Sigmoid colon (tissue), 4 donors: ENCODE measurements around the gene F3.

Experiments
- EP300 ChIP-seq, 4 donors: sonication (generic); formaldehyde crosslinking; IDR thresholded peaks; one replicate each; pipeline ENCODE4 v1.6.1; 2017; ENCODE audit warnings: antibody characterized with exemption in 4 of 4
- TF ChIP-seq, protein P1 (sequence below), 4 experiments: fragments of 450-650 bp in 3 of 4; fragments of 200-600 bp in 1 of 4; IDR thresholded peaks; one replicate each; pipeline ENCODE4 v1.5.1; 2016 to 2019; ENCODE audit warnings: antibody characterized with exemption in 4 of 4, mild to moderate bottlenecking in 3 of 4, moderate library complexity in 2 of 4

GRCh38 chr1:94501935-94502334, 39.6 kb downstream of the F3 start:
- TF ChIP-seq, protein P1, sequence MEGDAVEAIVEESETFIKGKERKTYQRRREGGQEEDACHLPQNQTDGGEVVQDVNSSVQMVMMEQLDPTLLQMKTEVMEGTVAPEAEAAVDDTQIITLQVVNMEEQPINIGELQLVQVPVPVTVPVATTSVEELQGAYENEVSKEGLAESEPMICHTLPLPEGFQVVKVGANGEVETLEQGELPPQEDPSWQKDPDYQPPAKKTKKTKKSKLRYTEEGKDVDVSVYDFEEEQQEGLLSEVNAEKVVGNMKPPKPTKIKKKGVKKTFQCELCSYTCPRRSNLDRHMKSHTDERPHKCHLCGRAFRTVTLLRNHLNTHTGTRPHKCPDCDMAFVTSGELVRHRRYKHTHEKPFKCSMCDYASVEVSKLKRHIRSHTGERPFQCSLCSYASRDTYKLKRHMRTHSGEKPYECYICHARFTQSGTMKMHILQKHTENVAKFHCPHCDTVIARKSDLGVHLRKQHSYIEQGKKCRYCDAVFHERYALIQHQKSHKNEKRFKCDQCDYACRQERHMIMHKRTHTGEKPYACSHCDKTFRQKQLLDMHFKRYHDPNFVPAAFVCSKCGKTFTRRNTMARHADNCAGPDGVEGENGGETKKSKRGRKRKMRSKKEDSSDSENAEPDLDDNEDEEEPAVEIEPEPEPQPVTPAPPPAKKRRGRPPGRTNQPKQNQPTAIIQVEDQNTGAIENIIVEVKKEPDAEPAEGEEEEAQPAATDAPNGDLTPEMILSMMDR (IDR thresholded peaks at IDR 0.05) = no peak
- TF ChIP-seq EP300 (IDR thresholded peaks at IDR 0.05) = no peak
